NCI-H187 treated with DMSO at 0.1 percent for 48 hours (cell line): ENCODE measurements around the gene CYGB.
"Not testable (repeated sequence)": the region's sequence is repeated elsewhere in the genome, so short reads cannot be mapped to it uniquely, and the experiment has no call there.

ENCODE experiments used
- DNase-seq: peaks from one replicate; lab custom pipeline; 2025; lab: John Stamatoyannopoulos, UW

The CYGB gene

DNA sequence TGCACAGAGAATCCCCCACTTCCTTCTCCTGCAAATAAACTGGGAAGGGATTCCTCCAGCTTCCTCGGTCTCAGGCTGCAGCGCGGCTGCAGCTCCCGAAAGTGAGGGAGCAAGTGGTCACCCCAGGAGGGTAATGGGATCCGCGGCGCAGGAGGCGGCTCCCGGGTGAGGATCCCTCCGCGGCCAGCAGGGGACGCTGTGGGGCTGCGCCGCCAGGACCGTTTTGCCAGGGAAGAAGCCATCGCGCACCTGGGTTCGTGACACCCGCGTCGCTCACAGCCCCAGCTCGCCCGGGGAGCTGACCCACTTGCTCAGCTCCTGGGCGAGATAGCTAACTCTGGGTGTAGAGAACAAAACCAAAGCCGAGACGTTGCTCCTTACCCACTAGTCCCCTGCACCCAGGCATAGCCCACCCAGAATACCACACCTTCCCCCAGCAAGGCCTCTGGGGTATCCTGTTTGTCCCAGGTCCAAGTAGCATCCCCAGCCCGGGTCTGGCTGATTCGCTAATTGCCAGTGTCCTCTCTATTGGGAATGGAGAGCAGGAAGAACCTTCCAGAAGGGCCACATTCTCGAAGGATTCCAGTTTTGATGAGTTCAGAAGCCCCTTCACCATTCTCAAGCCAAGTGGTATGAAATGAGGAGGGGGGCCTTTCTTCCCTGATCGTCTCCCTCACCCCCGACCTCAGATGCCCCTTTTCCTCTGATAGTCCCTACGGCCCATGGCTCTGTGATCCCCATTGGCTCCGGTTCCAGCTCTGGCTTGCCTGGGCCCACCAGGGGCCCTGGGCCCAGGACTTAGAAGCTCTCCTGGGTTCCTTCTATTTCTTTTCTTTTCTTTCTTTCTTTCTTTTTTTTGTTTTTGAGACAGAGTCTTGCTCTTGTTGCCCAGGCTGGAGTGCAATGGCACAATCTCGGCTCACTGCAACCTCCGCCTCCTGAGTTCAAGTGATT is 14.1 kb downstream of the CYGB start:
- no peak for DNase-seq

DNA sequence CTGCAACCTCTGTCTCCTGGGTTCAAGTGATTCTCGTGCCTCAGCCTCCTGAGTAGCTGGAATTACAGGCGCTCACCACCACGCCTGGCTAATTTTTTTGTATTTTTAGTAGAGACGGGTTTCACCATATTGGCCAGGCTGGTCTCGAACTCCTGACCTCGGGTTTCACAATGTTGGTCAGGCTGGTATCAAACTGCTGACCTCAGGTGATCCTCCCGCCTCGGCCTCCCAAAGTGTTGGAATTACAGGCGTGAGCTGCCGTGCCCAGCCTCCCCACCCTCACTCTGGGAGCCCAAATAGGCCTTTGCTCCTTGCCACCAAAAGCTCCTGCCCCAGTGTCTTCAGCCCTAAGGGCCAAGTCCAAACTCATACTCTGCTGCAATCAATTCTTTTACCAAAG is 15.8 kb downstream of the CYGB start:
- not testable (repeated sequence) for DNase-seq

DNA sequence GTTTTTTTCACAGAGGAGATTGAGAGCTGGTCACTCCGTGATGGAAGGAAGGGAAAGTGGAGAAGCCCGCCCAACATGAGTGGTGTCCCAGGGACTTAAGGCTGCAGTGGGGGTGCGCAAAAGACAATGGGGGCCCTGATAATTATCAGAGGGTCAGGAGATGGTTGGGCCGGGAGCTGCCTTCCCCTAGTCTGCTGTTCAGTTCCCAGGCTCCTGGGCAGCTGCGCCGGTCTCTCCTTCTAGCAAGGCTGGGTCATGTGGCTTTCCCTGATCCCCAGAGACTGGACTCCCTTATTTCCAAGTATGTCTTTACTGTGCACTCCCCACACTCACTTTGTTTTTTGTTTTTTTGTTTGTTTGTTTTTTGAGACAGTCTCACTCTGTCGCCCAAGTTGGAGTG is 16.2 kb downstream of the CYGB start:
- DNase-seq, result no peak

DNA sequence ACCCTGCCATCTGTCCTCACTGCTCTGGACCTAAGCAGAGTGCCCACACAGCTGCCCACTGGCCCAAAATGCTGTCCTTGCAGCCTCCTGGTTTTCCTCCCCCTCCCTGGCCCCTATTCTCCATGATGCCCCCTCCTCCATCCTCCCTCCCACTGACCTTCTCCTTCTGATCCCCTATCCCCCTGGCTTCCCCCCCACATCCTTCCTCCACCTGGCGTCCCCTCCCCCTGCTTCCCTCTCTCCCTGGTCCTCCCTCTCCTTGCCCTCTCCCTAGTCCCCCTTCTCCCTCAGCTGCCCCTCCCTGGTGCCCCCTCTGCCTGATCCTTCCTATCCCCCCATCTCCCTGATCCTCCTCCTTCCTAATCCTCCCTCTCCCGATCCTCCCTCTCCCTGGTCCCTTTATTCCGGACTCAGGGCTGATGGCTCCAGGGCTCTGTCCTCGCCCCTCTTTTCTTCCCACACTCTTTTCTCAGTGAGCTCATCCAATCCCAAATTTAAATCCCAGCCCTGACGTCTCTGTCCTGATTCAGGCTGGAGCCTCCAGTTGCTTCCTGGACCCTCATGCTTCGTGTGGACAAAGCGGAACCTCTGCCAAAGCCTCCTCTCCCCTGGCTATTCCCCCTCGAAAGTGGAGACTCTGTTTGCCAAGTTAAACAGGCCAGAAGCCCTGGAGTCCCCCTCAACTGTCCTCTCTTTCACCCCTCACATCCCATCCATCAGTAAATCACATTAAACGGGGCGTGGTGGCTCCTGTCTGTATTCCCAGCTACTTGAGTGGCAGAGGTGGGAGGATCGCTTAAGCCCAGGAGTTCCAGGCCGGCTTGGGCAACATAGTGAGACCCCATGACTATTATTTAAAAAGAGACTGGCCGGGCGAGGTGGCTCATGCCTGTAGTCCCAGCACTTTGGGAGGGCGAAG is 18.2 kb downstream of the CYGB start:
- DNase-seq, result no peak

DNA sequence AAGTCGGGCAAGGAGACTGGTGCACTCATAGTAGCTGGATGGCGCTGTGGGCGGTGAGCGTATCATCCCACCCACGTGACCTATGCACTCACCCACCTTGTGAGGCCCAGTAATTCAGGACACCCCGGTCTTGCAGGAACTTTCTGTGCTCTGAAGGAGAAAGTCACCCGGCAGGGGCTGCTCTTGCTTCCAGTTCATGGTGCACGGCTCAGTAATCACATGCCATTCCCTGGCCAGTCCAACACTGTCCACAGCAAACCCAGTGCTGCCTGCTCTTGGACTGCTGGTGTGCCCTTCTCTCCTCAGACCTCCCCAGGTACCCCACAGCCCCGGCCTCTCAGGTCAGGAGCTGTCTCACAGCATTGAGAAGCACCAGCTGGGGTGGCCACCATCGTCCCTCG is 19.9 kb downstream of the CYGB start:
- DNase-seq, result no peak

DNA sequence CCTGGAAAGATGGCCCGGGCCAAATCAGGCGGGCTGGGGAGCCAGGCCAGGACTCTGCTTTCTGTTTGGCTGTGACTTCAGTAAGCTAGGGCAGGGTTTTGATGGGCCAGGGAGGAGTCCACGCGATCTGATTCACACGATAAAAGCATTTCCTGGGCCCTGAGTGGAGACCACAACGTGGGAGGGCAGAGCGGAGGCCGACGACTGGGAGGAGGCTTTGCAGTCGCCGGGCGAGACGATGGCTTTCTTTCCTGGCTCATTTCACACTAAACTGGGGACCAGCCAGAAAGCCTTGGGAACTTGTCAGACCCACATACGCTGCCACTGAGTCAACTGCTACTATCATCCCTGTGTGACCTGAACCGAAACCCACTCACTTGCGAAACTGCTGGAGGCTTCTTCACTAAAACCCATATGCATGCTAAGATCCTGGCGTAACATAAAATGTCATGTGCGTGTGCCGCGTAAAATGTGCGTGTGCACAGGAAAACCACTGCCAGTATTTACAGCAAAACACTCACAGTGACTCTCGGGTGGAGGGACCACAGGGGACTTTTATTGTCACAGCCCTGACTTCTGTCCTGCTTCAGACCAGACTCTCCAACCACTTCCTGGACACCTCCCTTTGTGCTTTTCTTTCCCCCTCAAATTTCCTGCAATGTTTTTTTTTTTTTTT is 22.1 kb downstream of the CYGB start:
- no peak for DNase-seq

DNA sequence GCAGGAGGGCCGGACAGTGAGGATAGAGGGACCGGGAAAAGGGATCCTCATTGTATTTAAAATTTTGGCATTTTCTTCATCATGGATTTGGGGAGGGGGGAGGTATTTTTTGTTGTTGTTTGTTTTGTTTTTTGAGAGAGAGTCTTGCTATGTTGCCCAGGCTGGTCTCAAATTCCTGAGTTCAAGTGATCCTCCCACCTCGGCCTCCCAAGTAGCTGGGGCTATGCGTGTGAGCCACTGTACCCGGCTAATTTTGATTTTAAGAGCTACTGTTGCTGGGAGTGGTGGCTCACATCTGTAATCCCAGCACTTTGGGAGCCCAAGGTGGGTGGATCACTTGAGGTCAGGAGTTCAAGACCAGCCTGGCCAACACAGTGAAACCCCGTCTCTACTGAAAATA is 23.2 kb downstream of the CYGB start:
- not testable (repeated sequence) for DNase-seq

DNA sequence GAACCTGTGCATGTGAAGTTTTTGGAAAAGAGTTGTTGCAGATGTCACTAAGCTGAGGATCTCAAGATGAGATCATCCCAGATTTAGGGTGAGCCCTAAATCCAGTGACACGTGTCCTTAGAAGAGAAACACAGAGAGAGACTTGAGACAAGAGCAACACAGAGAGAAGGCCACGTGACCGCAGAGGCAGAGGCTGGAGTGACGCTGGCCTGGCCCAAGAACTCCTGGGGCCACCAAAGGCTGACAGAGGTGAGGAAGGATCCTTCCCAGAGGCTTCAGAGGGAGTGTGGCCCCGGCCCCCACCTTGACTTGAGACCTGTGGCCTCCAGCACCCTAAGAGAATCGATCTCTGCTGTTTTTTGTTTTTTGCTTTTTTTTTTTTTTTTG is 24.2 kb downstream of the CYGB start:
- no peak for DNase-seq

DNA sequence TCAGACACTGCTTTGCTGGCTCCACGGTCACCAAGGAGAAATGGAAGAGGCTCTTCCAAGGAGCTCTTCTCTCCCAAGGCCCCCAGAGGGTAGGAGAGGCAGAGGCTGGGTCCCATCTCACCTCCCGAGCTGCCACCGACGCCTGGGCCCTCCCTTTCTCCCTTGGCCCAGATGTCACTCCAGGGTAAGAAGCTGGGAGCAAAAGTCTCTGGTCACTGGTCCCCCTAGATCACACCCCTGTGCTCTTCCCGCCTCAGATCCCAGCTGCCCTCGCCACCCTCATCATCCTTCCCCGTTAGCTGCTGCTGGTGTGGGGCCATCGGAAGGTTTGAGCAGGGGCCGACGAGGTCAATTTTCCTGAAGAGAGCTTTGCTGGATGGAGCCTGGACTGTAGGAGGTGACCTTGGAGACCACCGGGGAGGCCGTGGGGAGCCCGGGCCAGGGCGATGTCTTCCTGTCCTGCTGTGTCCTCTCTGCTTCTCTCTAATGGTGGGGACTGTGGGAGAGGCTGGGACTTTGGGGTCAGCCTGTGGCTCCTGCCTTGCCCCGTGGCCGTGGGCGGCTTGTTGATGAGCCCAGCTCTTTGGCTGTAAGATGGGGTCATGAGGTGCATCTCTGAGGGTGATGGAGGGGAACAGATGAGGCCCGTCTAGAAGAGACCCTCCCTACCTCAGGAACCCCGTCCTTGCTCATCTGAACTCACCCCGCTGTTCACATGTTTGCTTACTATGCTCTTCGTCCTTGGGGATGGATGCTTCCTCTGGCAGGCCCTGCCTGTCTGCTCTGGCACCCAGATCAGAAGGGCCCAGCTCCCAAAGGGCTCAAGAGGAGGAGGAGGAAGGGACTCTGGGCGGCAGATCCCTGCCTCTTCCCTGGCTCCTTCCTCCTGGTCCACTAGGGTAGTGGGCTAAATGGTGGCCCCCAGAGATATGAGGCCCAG is 24.9 kb downstream of the CYGB start:
- no peak for DNase-seq

DNA sequence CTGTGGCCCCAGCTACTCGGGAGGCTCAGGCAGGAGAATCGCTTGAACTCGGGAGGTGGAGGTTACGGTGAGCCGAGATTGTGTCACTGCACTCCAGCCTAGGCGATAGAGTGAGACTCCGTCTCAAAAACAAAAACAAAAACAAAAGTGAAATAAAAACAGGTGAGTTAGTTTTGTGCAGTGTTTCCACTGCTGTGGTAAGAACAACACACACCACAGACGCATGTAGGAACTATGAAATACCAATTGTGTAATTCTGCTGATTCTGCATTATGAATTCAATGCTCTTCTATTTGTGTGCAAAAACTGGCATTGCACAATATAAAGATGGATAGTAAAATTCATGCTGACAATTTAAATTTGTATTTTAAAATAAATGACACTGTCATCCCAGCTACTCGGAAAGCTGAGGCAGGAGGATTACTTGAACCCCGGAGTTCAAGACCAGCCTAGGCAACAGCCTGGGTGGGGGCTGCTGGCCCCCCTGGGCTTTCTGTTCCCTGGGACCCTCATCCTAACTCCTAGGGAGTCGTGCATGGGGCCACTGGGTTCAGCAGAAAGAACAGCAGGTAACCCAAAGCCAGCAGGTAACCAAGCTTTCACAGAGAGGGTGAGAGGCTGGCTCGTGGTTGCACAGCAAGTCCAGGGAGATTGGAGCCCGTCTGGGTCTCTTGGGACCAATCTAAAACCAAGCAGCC is 25.7 kb downstream of the CYGB start:
- no peak for DNase-seq

DNA sequence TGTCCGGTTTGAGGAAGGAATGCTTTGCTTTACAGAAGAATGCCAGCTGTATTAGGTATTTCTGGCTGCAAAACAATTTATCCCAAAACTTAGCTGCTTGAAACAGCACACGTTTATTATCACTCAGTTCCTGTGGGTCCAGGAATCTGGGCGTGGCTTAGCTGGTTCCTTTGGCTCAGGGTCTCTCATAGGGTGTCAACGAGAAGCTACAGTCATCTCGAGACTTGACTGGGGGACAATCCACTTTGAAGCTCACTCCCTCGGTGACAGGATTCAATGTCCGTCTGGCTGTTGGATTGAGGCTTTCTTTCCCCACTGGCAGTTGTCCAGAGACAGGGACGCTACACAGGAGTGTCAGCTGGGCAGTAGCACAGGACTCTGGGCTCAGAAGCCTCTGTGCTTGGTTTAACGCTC is 26.7 kb downstream of the CYGB start:
- no peak for DNase-seq

DNA sequence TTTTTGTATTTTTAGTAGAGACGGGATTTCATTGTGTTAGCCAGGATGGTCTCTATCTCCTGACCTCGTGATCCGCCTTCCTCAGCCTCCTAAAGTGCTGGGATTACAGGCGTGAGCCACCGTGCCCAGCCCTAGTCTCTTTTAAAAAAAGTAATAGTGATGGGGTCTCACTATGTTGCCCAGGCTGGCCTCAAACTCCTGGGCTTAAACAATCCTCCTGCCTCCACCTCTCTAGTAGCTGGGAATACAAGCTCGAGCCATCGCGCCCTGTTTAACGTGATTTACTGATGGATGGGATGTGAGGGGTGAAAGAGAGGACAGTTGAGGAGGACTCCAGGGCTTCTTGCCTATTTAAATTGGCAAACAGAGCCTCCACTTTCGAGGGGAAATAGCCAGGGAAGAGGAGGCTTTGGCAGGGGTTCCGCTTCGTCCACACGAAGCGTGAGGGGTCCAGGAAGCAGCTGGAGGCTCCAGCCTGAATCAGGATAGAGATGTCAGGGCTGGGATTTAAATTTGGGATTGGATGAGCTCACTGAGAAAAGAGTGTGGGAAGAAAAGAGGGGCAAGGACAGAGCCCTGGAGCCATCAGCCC is 28.9 kb downstream of the CYGB start:
- DNase-seq, result not testable (repeated sequence)

DNA sequence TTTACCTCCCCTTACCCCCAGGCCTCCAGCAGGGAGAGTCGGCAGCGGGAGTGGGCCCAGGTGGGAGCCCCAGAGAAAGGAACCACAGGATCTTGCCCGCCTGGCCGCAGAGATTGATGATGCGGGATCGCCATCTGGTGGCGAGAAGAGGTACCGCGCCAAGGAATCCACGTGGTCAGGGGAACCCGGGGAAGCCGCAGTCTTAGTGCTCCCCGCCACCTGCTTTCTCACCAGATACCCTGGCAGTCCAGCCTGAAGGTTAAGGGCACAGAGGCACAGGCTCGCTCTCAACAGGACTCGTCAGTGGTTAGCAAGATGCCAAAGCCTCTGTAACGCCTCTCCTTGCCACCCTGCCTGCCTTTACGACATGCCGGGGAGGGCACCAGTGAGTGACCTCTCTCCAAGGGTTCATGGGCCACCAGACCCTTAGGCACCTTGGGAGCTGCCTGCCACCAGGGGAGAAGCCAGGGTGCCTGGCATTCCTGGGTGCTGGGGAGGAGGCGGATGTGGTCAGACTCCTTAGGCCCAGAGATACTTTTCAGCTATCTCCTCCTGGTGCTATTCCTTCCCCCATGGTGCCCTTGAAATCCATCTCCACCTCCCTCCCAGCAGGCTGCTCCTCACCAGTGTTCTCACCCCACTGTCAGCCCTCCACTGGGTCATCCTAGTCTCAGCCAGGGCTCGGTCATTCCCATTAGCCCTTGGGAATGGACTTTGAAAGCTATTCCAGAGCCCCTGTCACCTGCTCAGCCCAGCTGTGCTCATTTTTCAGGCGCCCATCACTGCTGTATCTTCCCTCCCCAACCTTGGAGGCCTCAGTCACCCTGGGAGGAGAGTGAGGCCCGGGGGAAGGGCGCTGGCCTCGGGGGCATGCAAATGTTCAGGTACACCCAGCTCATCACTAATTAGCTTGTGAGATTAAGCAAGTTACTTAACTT is 30.8 kb downstream of the CYGB start:
- DNase-seq, result no peak

DNA sequence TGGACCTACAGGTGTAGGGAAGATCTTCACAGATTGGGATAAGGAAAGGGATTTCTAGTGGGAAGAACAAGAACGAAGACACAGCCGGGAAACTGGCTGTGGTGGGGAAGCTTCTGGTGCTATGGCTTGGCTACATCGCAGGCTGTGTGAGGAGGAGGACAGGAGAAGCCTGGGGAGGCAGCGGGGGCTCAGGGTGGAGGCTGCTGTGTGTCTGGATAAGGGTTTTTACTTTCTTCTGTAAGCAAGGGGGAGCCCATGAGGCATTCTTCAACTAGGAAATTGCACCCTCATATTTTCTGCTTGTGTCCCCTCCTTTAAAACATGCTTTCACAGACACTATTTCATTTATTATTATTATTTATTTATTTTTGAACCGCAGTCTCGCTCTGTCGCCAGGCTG is 33.4 kb downstream of the CYGB start:
- no peak for DNase-seq

DNA sequence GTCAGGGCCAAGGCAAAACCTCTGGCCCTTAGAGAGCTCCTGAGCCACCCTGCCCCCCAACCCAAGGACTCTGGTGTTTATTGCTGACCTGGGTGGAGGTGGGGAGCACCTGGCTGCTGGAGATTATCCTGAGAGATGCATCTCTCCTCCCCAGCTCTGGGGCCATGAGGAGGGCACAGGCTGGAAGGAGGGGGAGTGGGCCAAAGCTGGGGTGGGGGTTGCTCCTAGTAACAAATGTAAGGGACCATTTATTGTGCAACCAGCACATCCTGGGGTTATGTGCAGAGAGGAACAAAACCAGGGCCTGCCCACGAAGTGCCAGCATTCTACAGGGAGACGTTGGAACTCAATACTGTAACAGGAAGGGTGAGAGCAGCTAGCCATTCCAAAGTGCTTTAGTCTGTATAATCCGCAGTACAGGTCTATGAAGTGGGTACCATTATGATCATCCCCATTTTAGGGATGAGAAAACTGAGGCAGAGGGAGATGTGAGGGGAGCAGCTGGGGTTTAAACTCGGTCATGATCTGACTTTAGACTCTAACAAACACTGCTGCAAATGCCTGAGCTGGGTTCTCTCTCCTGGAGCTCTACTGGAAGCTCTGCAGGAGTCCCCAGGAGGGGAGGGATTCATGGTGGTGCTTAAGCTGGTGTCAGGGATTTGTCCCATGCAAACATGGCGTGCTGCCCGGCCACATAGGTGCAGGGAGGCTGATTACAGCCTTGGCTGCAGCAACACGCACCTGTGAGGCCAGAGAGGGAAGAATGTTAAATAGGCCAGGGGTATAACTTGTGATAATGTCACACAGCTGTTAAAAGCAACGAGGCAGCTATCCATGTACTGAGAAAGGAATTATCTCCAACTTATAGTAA is 34.9 kb downstream of the CYGB start:
- DNase-seq, result no peak

DNA sequence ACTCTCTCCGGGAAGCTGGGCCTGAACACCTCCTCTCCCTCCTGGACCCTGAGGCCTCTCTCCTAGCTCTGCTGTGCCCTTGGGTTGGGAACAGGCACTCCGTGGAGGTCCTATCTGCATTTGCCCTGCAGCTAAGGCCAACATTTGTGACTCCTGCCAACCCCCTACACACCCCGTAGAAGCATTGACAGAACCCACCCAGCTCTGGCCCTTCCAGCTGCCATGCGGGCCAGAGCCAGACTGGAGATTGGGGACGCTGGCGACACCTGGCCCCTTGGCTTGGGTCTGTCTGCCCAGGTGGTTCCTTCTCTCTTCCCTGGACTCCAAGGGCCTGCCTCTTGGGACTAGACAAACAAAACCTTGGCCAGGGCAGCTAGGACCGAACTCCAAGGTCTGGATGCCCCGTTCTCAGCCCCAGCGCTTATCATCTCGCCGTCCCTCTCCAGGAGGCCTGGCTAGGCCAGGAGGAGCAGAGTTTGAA is 35.6 kb downstream of the CYGB start:
- no peak for DNase-seq

DNA sequence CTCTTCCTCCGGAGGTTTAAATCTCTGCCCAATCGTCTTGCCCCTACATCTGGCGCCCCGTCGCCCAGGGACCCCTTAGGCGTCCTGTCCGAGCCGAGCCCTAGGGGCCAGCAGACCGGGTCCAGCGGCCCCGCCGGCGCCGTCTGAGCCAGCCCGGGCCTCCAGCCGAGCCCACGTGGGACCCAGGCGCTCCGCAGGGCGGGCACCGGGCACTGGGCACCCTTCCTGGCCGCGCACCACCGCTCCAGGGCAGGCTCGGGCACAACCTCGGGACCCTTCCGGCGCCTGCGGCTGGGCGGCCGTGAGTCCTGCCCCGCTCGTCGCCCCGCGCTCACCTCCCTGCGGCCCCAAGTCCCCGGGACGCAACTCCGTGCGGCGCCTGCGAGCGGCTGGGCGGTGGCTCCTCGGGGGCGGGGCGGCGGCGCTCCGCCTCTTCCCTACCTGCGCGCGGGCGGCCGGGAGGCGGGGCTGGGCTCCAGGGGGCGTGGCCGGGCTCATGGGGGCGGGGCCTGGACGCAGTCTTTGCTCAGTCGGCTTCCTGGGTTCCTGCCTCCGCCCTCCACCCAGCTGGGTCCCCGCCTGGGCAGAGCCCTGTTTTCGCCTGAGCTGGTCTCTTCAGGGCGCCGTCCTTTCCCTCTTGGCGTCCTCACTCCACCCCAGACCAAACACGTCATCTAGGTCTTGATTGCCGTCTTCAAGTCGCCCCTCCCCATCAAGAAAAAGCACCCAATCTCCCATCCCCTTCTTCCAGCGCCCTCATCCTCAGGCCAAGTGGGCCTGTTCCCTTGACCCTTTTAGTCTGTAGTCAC is 36.3 kb downstream of the CYGB start, which contains the start of gene RHBDF2:
TSS of gene RHBDF2 (minus strand) at position 406 of the 809 bp plus-strand sequence. CDS start 19,899 bp downstream, outside the sequence.
- DNase-seq, result no peak
